GM12878 (cell line): ENCODE data around the gene DCAF8. TPM values are rescaled to one million over a fixed set of nuclear protein-coding genes. Genes with fewer than 3 reads are reported as not detected.

Source experiments
- ESRRA ChIP-seq: IDR thresholded peaks from 2 replicates; pipeline ENCODE4 v1.6.1; 2012; ENCODE audit warnings: mild to moderate bottlenecking, low read length, improper control_type of control experiment
- IKZF1 ChIP-seq: fragments of 450-650 bp; conservative IDR thresholded peaks from 2 replicates; pipeline ENCODE4 v1.6.1; 2017; ENCODE audit warnings: antibody characterized with exemption, mild to moderate bottlenecking
- NFXL1 ChIP-seq: fragments of 450-650 bp; IDR thresholded peaks from 2 replicates; pipeline ENCODE4 v1.6.1; 2017; ENCODE audit warnings: antibody characterized with exemption, mild to moderate bottlenecking, borderline replicate concordance
- RBBP5 ChIP-seq: fragments of 200-600 bp; sonication (generic); conservative IDR thresholded peaks from 2 replicates; pipeline ENCODE4 v1.6.1; 2016
- TCF12 ChIP-seq: IDR thresholded peaks from 2 replicates; pipeline ENCODE4 v1.6.1; 2011; ENCODE audit warnings: low read depth, mild to moderate bottlenecking, low read length
- ZBED1 ChIP-seq: IDR thresholded peaks from 2 replicates; pipeline ENCODE4 v1.6.1; 2016; ENCODE audit warnings: borderline replicate concordance
- ZBTB40 ChIP-seq: fragments of 450-650 bp; IDR thresholded peaks from 2 replicates; pipeline ENCODE4 v1.6.1; 2016; ENCODE audit warnings: mild to moderate bottlenecking, moderate library complexity, borderline replicate concordance
- ZNF217 ChIP-seq: fragments of 450-650 bp; IDR thresholded peaks from 2 replicates; pipeline ENCODE4 v1.6.1; 2017; ENCODE audit warnings: antibody characterized with exemption, mild to moderate bottlenecking
- ZNF24 ChIP-seq: fragments of 450-650 bp; IDR thresholded peaks from 2 replicates; pipeline ENCODE4 v1.6.1; 2017; ENCODE audit warnings: antibody characterized with exemption, mild to moderate bottlenecking
- ZNF622 ChIP-seq: fragments of 450-650 bp; IDR thresholded peaks from 2 replicates; pipeline ENCODE4 v1.6.1; 2017; ENCODE audit warnings: mild to moderate bottlenecking, inconsistent platforms
- ZZZ3 ChIP-seq: IDR thresholded peaks from 2 replicates; pipeline ENCODE4 v1.6.1; 2011; ENCODE audit warnings: low read depth; ENCODE audit not compliant: control insufficient read depth, insufficient read length
- polyA plus RNA-seq, 11 experiments: library from polyadenylated mRNA; depleted of rRNA in 4 of 11; unstranded in 6 of 11; stranded (reverse) in 5 of 11; fragments of >200 nt; fragmentation: Nextera tagmentation in 4 of 11; fragmentation: Illumina TruSeq in 1 of 11; extraction: Ambion mirVana in 4 of 11; extraction: Trizol in 1 of 11; gene quantifications; 1 replicate in 1 of 11; 2 replicates in 10 of 11; pipeline versions ENCODE4 v1.2.1 to v1.2.3, GENCODE V29; 2011 to 2016; ENCODE audit warnings: inconsistent platforms in 2 of 11, missing spikeins in 2 of 11, low read depth in 1 of 11
- total RNA-seq, 4 experiments: library from RNA; depleted of rRNA in 3 of 4; stranded (reverse); fragments of >200 nt in 3 of 4; fragmentation: Illumina TruSeq in 1 of 4; extraction: Trizol in 1 of 4; gene quantifications; 2 replicates each; pipeline versions ENCODE4 v1.2.1 to v1.2.3, GENCODE V29; 2013 to 2021
- TF ChIP-seq, protein P1 (sequence below): fragments of 450-650 bp; IDR thresholded peaks from 2 replicates; pipeline ENCODE4 v1.6.1; 2017; ENCODE audit warnings: mild to moderate bottlenecking, moderate library complexity

The DCAF8 gene
- total and polyA plus RNA-seq, 10 of the 15 experiments (the other 5 are each of a cell fraction or from before 2014, with no cell fraction given): 10.4 to 152 (median 84.6) TPM

DNA sequence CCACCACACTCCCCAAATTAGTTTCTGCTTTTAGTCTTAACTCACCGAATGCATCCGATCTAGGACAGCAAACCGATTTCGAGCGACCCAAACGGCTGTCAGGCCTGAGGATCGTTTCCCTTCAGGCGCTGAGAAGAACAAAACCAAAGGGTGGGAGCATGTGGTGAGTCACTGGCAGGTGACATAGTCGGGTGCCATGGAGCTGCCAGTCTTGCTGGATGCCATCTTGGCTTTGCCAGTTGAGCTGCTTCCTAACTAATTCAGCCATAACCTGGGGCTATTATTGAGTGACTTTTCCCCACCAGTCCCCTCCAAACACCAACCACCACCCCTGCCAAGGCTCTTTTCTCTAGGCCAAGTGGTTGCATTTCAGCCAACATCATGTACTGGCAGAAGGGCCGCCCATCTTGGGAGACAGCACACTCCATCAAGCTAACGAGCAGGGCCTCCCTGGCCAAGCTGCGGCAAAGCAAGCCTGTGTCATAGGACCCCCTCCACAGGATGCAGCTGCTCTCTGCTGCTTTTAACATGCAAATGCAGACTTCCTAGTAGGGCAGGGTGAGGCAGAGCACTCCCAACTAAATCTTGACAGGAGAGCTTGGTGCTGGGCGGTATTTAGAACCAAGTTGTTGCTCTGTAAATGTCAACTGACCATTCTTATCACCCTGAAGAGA, 44.9 kb upstream of the DCAF8 start (continued):
- TF ChIP-seq ZBTB40 (no peak), ESRRA (no peak), RBBP5 (no peak), TCF12 (no peak), ZNF24 (no peak), ZBED1 (no peak), IKZF1 (no peak), ZNF622 (no peak), NFXL1 (no peak), ZNF217 (no peak), ZZZ3 (no peak)
- TF ChIP-seq, protein P1, sequence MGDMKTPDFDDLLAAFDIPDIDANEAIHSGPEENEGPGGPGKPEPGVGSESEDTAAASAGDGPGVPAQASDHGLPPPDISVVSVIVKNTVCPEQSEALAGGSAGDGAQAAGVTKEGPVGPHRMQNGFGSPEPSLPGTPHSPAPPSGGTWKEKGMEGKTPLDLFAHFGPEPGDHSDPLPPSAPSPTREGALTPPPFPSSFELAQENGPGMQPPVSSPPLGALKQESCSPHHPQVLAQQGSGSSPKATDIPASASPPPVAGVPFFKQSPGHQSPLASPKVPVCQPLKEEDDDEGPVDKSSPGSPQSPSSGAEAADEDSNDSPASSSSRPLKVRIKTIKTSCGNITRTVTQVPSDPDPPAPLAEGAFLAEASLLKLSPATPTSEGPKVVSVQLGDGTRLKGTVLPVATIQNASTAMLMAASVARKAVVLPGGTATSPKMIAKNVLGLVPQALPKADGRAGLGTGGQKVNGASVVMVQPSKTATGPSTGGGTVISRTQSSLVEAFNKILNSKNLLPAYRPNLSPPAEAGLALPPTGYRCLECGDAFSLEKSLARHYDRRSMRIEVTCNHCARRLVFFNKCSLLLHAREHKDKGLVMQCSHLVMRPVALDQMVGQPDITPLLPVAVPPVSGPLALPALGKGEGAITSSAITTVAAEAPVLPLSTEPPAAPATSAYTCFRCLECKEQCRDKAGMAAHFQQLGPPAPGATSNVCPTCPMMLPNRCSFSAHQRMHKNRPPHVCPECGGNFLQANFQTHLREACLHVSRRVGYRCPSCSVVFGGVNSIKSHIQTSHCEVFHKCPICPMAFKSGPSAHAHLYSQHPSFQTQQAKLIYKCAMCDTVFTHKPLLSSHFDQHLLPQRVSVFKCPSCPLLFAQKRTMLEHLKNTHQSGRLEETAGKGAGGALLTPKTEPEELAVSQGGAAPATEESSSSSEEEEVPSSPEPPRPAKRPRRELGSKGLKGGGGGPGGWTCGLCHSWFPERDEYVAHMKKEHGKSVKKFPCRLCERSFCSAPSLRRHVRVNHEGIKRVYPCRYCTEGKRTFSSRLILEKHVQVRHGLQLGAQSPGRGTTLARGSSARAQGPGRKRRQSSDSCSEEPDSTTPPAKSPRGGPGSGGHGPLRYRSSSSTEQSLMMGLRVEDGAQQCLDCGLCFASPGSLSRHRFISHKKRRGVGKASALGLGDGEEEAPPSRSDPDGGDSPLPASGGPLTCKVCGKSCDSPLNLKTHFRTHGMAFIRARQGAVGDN: no peak
